KG1 (cell line): ENCODE measurements around the gene CERK.
A peak's percentile ranks its signal among the peaks of the same experiment; 100 is the strongest.
"Not testable (repeated sequence)": the region's sequence is repeated elsewhere in the genome, so short reads cannot be mapped to it uniquely, and the experiment has no call there.

Source experiments
- DNase-seq: peaks from one replicate; lab custom pipeline; 2025; lab: John Stamatoyannopoulos, UW

The CERK gene

DNA sequence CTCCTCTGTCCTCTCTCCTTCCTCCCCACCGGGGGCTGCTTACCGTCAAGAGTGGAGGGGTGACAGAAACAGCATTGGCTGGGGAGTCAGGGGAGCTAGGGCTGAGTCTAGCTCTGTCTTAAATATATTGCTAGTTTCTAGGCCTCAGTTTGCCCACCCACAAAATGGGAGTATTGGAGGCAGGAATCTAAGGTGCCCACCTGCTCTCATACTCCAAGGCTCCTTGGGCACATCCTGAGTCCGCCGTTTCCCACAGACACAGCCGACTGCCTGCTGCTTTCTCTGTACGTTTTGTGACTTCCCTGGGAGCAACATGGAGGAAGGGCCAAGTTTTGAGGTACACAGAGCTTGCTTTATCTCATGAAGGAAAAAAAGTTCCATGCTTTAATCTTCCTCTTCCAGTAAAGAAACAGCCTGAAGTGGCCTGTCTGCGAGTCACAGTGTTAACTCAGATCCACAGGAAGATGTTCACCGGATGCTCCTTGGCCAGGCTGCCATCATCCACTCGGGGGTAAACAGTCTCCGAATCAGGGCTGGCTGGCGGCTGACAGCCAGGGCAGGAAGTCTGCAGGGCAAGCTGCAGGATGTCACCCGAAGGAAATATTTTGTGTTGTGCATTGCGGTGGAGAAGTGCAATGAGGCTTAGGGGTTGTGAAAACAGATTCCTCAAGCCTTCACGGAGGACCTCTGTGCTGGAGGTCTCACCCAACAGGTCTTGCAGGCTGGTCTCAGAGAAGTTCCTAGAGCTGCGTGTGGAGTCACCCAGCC is 11.0 kb upstream of the CERK start:
- DNase-seq: no peak

DNA sequence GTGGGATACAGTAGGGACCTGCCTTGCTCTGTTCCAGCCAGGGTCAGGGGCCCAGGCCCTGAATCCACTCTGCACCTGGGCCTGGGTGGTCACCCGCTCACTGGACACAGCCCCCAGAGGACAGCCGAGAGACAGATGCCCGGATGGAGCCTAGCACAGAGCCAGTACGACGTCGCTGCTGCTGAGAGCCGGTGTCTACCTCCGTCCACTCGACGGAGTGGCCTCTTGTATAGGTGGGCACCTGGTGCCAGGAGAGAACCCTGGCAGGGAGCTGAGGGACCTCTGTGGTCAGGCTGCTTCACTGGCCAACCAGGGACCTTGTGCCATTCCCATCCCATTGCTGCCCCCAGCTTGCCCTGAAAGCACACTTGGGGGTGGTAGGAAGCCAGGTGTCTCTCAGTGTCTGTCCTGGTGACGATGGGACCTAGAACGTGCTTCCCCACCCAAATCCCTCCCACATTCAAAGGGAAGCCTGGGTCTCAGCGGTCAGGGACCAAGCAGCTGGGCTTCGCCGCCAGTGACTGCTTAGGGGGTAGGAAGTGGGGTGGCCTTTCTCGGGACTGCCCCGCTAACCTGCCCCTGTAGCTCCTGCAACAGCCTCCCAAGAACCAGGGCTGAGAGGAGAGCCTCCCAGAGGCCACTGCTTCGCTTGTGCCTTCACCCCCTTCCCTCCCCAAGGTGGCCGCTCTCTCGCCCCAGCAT is 10.3 kb upstream of the CERK start:
- DNase-seq: no peak

DNA sequence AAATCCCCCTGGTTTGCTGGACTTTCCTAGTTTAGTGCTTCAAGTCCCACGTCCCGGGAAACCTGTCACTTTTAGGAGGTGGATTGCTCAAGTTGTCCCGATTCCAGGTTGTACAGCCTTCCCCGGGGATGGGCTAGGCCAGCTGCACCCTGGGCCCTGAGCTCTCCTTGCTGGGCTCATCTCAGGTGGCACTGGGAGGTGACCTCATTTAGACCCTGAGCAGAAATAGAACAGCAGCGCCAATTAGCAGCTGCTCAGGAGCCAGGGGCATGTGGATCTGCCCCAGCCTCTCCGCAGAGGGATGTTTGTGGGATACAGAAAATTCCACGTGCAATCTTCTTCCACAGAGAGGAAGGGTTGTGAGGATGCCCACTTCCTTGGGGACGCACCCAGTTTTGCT is 9.6 kb upstream of the CERK start:
- no peak for DNase-seq

DNA sequence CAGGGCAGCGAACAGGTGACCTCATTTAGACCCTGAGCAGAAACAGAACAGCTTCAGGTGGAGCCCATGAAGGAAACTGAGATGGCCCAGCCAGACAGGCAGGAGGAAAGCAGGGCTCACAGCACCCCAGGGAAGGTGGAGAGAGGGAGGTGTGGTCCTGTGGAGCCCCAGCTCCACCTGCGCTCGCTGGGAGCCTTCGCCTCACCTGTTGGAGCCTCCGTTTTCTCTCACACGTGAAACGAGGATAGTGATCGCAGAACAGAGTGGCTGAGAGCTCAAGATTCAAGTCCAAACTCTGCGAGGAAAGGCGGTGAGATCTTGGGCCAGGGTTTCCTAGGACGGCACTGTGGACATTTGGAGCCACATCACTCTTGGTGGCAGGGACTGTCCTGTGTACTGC is 8.6 kb upstream of the CERK start:
- no peak for DNase-seq

DNA sequence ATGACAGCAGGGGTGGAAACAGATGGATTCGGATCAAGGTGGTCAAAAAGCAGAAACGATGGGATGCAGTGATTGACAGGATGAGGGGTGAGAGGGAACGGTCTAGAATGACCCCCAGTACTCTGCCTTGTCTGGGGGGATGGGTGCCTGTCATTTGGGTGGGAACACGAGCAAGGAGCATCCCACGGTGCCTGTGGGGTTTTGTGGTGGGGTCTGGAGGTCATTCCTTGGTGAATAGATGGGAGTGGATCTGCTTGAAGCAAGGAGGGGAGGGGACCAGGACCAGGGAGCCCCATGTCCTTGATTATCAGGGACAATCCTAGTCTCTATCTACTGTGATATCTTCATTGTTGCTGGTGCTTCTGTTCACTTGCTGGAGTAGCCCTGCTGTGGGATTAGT is 8.1 kb upstream of the CERK start:
- DNase-seq: no peak

DNA sequence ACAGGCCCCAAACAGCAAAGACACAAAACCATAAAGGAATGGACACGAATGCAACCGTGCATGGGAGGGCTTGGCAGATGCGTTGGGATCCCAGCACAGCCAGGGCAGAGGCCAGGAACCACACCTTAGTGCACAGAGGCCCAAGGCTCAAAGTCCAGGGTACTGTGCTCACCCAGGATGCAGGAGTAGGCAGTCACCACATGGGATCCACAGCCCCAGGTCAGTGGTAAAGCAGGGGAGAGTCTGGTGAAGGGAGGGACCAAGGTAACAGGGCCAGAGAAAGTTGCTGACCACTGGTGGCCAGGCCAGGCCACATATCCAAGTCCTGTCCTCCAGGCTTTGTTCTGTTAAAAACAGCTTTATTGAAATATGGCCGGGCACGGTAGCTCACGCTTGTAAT is 6.5 kb upstream of the CERK start:
- no peak for DNase-seq

DNA sequence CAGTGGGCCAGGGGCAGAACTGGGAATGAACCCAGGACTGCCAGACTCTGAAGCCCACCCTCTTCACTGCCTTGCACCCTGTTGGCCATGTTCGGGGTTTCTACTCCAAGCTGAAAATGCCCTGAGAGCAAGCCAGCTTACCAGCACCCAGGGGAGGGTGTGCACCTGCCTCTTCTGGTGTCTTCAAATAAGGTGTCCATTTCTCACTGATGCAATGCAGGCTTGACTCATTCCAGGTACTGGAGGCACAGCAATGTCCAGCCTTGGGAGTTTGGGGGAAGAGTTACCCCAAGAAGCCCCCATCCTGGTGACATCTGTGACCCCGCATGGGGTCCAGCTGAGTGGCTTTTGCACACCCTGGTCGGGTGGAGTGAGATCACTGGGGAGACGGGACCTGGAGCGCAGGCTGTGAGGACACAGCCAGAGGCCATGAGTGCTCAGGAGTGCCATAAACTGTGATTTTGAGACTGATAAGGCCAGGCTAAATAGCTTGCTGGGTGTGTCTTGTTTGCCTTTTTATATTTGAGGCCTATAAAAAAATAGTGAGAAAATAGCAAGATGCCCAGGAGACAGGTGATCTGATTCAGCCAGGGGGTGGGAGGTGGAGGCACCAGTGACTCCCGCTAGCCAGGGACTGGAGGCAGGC is 4.6 kb upstream of the CERK start:
- DNase-seq: no peak

DNA sequence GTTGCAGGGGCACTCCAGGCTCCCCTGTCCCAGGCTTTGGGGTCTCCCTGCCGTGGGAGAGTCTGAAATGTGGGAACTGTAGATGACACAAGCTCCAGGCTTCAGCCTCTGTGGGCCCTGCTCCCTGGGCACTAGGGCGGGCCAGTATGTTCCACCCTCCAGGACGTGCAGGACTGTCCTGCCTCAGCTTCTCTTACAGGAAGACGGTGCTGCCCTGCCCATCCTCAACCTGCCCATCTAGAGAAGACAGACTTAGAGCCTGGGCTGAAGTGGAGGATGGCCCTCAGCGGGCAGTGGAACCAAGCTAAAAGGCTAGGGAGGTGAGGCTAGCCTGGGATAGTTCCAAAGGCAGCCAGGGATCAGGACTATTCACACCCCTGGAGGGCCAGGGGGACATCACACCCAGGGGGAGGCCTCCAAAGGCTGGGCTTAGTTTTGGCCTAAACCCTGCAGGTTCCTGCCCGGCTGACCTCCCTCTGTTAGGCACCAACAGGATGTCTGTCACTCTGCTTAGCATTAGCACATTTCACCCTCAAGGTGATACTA is 4.0 kb upstream of the CERK start:
- DNase-seq: no peak

DNA sequence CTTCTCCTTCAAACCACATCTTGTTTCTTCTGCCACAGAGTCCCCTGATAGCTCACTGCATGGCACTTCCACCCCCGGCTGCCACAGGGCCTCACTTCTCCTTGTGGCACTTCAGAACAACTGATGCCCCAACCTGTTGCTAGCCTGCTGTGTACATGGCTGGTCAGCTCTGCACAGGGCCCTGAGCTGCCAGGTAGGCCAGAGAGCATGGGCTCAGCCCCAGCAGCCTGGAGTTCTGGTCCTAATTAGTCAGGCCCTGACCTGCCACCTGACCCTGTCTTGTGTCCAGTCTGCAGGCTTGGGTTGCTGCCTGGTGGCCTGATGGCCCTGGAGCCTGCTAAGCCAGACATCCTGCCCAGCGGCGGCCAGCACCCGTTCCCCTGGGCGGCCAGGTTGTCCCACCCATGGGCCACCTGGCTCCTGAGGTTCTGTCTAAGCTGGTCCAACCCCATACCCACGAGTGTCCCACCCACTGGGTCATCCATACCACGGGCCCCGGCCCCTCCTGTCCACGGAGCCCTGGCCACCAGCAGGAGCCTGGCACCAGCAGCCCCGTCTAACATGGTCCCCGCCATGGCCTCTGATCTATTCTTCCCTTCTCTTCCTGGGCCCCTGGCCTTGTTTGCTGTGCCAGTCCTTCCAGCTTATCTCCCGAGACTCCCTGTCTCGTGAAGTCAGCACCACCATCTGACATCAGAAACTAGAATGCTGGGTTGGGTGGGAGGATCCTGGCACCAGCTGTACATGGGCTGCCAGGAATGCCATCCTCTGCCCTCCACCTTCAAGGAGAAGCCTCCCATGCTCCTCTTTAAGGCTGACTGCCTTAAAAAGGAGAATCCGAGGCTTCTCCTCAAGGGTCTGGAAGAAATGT is 3.1 kb upstream of the CERK start:
- DNase-seq: no peak

DNA sequence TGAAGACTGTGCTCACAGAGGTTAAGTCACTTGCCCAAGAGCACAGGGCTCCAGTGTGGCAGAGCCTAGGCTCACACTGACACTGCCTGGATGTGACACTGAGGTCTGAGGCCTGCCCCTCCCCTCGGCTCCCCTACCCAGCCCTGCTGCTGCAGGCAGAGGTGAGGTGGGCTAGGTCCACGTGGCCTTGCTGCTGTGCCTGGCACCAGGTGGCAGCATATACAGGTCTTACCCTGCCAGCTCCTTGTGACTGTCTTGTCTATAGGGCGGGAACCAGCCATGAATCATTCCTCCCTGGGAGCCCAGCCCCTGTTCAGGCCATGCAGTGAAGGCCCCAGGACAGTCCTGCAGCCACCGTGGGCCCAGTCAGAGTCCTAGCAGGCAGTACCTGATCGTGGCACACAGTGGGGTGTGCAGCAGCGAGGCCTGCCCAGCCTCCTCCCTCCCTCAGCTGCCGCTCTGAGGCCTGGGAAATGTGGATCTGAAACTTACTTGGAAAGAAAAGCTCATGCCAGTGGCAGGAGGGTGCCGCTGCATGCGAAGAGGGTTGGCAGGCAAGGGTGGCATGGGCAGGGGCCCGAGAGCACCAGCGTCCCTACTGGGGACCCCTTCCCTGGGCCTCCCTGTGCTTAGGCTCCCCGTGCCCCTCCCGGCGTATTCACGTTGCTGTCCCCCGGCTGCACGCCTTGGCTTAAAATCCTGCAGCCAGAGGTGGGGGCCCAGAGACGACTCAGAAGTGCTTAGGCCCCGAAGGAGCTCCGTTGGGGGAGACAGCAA is 1.2 kb upstream of the CERK start:
- DNase-seq: no peak

DNA sequence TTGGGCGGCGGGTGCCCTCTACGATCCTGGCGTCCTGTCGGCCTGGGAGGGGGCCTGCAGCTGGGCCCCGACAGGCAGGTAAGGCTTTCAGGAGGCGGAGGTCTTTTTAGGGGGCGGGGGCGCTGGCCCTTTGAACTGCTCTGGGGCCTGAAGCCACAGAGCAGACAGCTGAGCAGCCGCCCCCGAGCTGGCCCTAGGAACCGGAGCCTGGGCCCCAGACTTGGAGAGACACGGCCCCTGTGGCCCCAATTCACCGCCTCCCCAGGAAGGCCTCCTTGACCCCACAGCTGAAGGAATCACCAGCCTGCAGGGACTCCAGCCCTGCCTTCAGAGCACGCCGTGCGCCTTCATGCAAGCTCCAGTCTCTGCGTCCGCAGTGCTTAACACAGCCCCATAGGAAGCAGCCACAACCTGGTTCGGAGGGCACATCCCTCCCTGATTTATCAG is 618 bp upstream of the CERK start:
- DNase-seq: no peak

DNA sequence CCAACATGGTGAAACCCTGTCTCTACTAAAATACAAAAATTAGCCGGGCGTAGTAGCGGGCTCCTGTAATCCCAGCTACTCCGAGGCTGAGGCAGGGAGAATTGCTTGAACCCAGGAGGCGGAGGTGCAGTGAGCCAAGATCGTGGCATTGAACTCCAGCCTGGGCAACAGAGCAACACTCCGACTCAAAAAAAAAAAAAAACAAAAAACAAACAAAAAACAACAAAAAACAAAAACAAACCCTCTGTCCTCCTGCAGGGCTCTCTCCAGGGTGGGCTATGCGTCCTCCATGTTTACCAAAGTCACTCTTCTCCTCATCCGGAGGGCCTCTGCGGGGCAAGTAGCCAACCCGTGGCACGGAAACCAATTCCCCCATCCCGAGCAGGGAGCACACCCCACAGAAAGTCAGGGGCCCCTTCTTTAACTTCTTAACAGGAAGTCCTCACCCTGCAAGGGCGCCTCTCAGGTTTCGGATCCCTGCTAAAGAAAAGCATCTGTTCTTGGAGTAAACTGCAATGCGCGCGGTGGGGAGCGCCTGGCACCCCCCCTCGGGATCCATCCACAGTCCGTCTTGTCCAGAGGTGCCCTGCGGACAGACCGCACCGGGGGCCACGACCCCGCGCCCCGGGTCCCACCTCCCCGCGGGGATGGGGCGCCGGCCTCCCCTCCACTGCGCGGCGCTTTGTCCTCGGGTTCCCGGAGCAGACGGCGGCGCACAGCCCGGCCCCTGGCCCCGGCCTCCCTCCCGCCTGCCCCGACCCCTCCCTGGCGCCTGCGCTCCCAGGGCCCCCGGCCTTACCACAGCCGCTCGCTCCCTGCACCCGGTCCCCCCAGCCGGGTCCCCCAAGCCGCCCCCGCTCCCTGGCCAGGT is 712 bp downstream of the CERK start:
- peak; percentile 58 for DNase-seq

DNA sequence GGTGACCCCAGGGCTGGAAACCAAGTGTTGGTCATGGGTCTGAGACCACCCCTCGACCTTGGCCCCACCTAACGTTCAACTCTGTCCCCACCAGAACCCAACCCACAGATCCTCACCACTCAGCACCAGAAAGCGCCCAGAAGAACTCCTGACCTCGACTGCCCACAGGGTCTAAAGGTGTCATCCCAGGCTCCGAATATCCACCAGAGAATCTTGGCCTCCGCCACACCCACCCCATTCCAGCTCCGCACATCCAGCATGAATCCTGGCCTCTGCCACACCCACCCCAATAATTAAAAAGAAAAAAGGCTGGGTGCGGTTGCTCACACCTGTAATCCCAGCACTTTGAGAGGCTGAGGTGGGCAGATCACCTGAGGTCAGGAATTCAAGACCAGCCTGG is 1.3 kb downstream of the CERK start:
- no peak for DNase-seq

DNA sequence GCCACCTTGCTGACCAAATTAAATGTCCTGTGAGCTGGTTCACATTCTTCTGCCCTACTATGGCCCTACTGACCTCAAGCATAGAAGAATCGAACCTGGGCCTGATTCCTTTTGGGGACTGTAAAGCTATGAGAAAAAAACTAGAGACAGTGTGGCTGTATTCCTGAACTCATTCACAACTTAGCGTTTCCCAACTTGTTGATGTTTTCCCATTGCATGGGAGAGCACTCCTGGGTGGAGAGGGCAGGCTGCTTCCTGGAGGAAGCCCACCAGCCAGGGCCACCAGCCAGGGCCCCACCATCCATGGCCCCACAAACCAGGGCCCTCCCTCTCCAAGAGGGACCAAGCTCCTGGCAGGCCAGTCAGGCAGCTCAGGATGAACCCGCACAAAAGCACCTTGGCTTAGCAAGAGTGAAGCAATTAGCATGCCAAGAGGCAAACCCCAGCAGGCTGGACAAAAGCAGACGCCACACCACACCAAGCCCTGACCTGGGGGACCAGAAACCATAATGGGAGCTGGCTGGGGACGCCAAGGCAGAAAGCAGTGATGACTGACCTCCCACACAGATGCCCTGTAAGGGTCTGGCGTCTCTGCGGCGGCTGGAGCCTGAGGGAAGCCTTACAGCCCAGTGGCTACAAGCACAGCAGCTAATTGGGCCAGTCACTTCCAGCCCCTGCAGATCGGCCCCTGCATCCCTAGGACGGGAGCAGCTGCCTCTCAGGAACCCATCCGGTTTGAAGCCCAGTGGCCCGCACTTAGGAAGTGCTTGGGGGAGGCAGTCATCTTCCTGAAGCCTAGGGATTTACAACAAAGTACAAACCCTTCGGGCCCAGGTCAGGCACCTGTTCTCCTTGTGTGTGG is 2.1 kb downstream of the CERK start:
- no peak for DNase-seq

DNA sequence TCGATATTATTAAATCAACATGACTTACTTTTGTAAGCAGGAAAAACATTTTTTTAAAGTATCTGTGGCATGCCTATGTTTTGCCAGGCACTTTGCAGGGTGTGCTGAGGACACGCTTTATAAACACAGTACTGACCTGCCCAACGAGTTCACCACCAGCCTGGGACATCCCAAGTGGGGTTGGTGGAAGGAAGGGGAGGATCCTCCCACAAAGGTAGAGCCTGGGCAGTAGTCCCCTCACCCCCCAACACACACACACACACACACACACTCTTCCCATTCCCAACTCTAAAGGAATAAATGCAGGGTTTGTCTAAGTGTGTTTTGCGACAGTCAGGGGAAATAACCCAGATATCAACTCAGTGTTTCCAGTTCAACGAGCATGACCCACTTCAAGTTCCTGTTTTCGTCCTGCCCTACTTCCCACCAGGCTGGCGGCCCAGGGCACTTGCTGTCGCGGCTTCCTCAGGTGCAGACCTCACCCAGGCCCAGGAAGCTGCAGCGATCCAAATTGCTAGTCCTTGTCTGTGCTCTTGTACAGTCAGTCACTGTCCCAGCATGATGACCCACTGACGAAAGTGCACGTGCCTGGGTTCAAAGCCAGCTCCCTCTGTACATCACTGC is 3.1 kb downstream of the CERK start:
- DNase-seq: peak; percentile 31

DNA sequence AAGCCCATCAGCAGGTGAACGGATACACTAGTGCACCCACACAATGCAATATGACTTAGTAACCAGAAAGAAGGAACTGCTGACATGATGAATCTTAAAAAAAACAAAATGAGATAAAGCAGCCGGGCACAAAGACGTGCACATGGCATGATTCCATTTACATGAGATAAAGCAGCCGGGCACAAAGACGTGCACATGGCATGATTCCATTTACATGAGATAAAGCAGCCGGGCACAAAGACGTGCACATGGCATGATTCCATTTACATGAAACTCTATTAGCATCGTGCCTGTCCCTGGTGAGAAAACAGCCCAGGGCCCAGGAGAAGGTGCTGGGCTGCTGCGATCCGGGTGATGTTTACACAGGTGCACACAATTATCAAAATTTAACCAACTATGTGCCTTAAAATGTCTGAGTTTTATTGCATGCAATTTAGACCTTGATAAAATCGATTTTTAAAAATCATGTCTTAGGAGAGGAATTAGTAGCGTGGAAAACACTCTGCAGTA is 3.8 kb downstream of the CERK start:
- not testable (repeated sequence) for DNase-seq

DNA sequence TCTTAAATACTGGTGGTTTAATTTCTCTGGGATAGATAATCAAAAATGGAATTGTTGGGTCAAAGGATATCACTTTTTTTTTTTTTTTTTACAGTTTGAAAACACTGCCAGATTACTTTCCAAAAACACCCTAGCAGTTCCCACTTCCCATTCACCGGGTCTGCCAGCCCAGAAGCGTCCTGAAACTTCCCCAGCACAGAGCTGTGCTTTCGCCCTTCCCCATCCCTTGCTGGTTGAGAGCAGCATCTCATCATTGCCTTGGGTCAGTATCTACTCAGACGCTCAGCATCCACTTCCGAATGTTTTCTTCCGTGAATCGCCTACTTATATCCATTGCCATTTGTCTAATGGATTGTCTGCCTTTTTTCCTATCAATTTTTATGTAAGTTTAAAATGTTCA is 5.5 kb downstream of the CERK start:
- no peak for DNase-seq

DNA sequence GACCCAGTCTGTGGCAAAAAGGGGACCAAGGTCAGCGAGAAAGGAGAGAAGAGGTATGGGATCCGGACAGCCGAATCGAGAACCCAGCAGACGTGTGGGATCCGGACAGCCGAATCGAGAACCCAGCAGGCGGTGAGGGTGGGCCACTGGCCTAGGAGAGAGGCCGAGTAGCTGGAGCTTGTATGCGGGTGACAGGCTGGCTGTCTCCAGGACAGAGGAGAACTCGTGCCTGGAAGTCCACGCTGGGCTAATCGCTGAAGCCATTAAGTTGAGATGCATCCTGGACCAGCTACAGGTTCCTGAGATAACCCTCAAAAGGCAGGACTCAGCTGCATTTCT is 6.0 kb downstream of the CERK start:
- no peak for DNase-seq
